Measurements from ENCODE around the gene TLE2. TPM values are rescaled to one million over a fixed set of nuclear protein-coding genes. Genes with fewer than 3 reads are reported as not detected.

Gene TLE2
- total and polyA plus RNA-seq, 2 of the 4 experiments (the other 2 are of a cell fraction) = under 0.01 to 0.41 TPM

- TF ChIP-seq CHD1 (IDR thresholded peaks at IDR 0.05; ENCODE audit: low read depth, low read length) (no peak), MAFK (IDR thresholded peaks at IDR 0.05; ENCODE audit: low read depth, low read length) (no peak), MAZ (IDR thresholded peaks at IDR 0.05; ENCODE audit: borderline replicate concordance, low read depth, low read length) (no peak)
- no peak overlapping the region for H2BK5ac ChIP-seq (ENCODE audit: low read depth, low read length, poor library complexity, severe bottlenecking)
- DNase-seq (no peak), ATAC-seq (ENCODE audit: low read depth) (no peak)
- no peak overlapping the region for H3K4ac ChIP-seq (ENCODE audit: low read depth, low read length)
- peaks cover 3% of the 10 kb centered on the region for H3K27me3 ChIP-seq (ENCODE audit: control insufficient read depth, insufficient read depth, low read length)
- no peaks in the 10 kb centered on the region for H4K20me1 ChIP-seq (ENCODE audit: insufficient read depth, low read length)
- H3K4me1 ChIP-seq (ENCODE audit: control insufficient read depth, insufficient read depth, low read length) = no peaks in the 10 kb centered on the region
- no peak overlapping the region for H3K23ac ChIP-seq (ENCODE audit: low read depth, low read length)
- no peak overlapping the region for H4K5ac ChIP-seq (ENCODE audit: low read depth, low read length)
- WGBS, 2 experiments (ENCODE audit: extremely low coverage in 2 of 2, insufficient read length in 1 of 2) = 88% methylated on average over 6 of the region's 12 CpGs; no CpG with 5 or more reads in 1 of the 2 experiments
- H2AK5ac ChIP-seq (ENCODE audit: low read depth, low read length) = no peak overlapping the region
- H3K18ac ChIP-seq (ENCODE audit: low read depth, low read length) = no peak overlapping the region
- H3K27ac ChIP-seq (ENCODE audit: insufficient read depth, low read length) = no peak overlapping the region
- H4K8ac ChIP-seq (ENCODE audit: low read depth in 2 of 2, low read length in 2 of 2) = no peak overlapping the region
- H4K91ac ChIP-seq (ENCODE audit: insufficient read depth, low read depth, low read length) = no peak overlapping the region
- H2AK9ac ChIP-seq (replicated peaks; ENCODE audit: low read depth, low read length, poor library complexity) = no peak overlapping the region
- H2BK15ac ChIP-seq (ENCODE audit: low read depth, low read length) = no peak overlapping the region
- H3K9me1 ChIP-seq (ENCODE audit: insufficient read depth, low read length) = no peaks in the 10 kb centered on the region
- no peaks in the 10 kb centered on the region for H3K79me1 ChIP-seq (ENCODE audit: low read depth in 1 of 2, low read length in 2 of 2)
- H3K4me3 ChIP-seq (ENCODE audit: insufficient read depth, low read depth, low read length) = no peak overlapping the region
- H3K14ac ChIP-seq (replicated peaks; ENCODE audit: low read depth, low read length) = no peak overlapping the region
- dilution Hi-C loops (cut with HindIII; ENCODE audit: low sequenced_read_pairs, unreplicated experiment) (no loop called here), in situ Hi-C loops (cut with MboI; ENCODE audit: low sequenced_read_pairs) (loop anchor here (25.0 kb wide), 1 partner anchor 527 kb away; the partner anchor contains the start of genes SMIM24 and SMIM44), intact Hi-C loops (cut with micrococcal nuclease) (no loop called here)
- ChIA-PET CTCF (interaction anchor here (1.3 kb wide), 1 partner anchor 9 kb away, joined by 6 read pairs; no protein-coding TSS in a partner anchor), POLR2A (ENCODE audit: unreplicated experiment) (no interaction called here)
- no peak overlapping the region for H2BK20ac ChIP-seq (ENCODE audit: low read depth, low read length)
- H3K4me2 ChIP-seq (ENCODE audit: low read depth, low read length) = no peak overlapping the region
- H3K56ac ChIP-seq (ENCODE audit: extremely low read depth, insufficient read depth, low read length) = no peak overlapping the region
- no peaks in the 10 kb centered on the region for H3K9me3 ChIP-seq (ENCODE audit: control insufficient read depth, insufficient read depth, low read length)
- no peaks in the 10 kb centered on the region for H3K36me3 ChIP-seq (ENCODE audit: control insufficient read depth, insufficient read depth, low read length)
- BruUV-seq (replicated peaks) = no TSS peak
- H3K9ac ChIP-seq (ENCODE audit: low read depth, low read length) = no peak overlapping the region
- H2BK120ac ChIP-seq (ENCODE audit: low read depth, low read length) = no peak overlapping the region
- H2AFZ ChIP-seq (replicated peaks; ENCODE audit: low read length, poor library complexity) = no peak overlapping the region
Observed at GRCh38 chr19:2960120-2960519, 69.0 kb downstream of the TLE2 start.
